ENCODE measurements around the gene TMEM33. TPM values are rescaled to one million over a fixed set of nuclear protein-coding genes. Genes with fewer than 3 reads are reported as not detected.
A peak's percentile ranks its signal among the peaks of the same experiment; 100 is the strongest.
"Not testable (repeated sequence)": the region's sequence is repeated elsewhere in the genome, so short reads cannot be mapped to it uniquely, and the experiment has no call there.

Gene TMEM33
- total RNA-seq, 6 experiments from 2014 or later = 48.7 to 74.4 (median 62.9) TPM

GRCh38 chr4:41913509-41913908, 21.7 kb upstream of the TMEM33 start:
- H3K4me1 Mint-ChIP-seq (ENCODE audit: low read depth) = peaks cover 23% of the 10 kb centered on the region
- no peak for DNase-seq
- H3K27ac Mint-ChIP-seq = no peak overlapping the region
- H3K36me3 Mint-ChIP-seq (ENCODE audit: low read depth) = no peaks in the 10 kb centered on the region
- no peaks in the 10 kb centered on the region for H3K9me3 Mint-ChIP-seq
- H3K4me3 Mint-ChIP-seq = no peak overlapping the region
- peaks cover 2% of the 10 kb centered on the region for H3K27me3 Mint-ChIP-seq (ENCODE audit: insufficient read depth)
- no peak for TF ChIP-seq CTCF (IDR thresholded peaks at IDR 0.05)

- Mint-ChIP-seq H3K9me3 (no peaks in the 10 kb centered on the region; the same call in none of the 2 replicates), H3K4me1 (ENCODE audit: low read depth) (peaks cover 7% of the 10 kb centered on the region), H3K36me3 (ENCODE audit: low read depth) (no peaks in the 10 kb centered on the region), H3K27ac (no peak overlapping the region), H3K4me3 (no peak overlapping the region), H3K27me3 (ENCODE audit: insufficient read depth) (peaks cover 13% of the 10 kb centered on the region)
- DNase-seq = no peak
- TF ChIP-seq CTCF (IDR thresholded peaks at IDR 0.05) = no peak
Observed at GRCh38 chr4:41918278-41918677, 17.0 kb upstream of the TMEM33 start.

GRCh38 chr4:41920416-41920815, 14.8 kb upstream of the TMEM33 start:
- H3K4me1 Mint-ChIP-seq (ENCODE audit: low read depth); H3K4me3 Mint-ChIP-seq; DNase-seq; H3K36me3 Mint-ChIP-seq (ENCODE audit: low read depth); H3K9me3 Mint-ChIP-seq; H3K27ac Mint-ChIP-seq: not testable (repeated sequence)
- H3K27me3 Mint-ChIP-seq (ENCODE audit: insufficient read depth) = peaks cover 14% of the 10 kb centered on the region

GRCh38 chr4:41921476-41921875, 13.8 kb upstream of the TMEM33 start:
- no peak for DNase-seq
- no peak for TF ChIP-seq CTCF (IDR thresholded peaks at IDR 0.05)
- Mint-ChIP-seq H3K9me3 (no peaks in the 10 kb centered on the region; the same call in none of the 2 replicates), H3K27me3 (ENCODE audit: insufficient read depth) (peaks cover 13% of the 10 kb centered on the region), H3K4me3 (no peak overlapping the region), H3K27ac (no peak overlapping the region), H3K4me1 (ENCODE audit: low read depth) (no peaks in the 10 kb centered on the region), H3K36me3 (ENCODE audit: low read depth) (no peaks in the 10 kb centered on the region)

- Mint-ChIP-seq H3K27me3 (ENCODE audit: insufficient read depth) (peaks cover 8% of the 10 kb centered on the region; the same call in 1 of the 2 replicates), H3K36me3 (ENCODE audit: low read depth) (no peaks in the 10 kb centered on the region), H3K9me3 (no peaks in the 10 kb centered on the region), H3K4me1 (ENCODE audit: low read depth) (peaks cover 7% of the 10 kb centered on the region; the same call in 1 of the 2 replicates), H3K4me3 (no peak overlapping the region), H3K27ac (no peak overlapping the region)
- DNase-seq = no peak
- TF ChIP-seq CTCF (IDR thresholded peaks at IDR 0.05) = no peak
Observed at GRCh38 chr4:41927796-41928499, 7.3 kb upstream of the TMEM33 start.

GRCh38 chr4:41930139-41930831, 4.9 kb upstream of the TMEM33 start:
- Mint-ChIP-seq H3K27ac (no peak overlapping the region), H3K4me3 (peak overlapping the region; percentile 73), H3K36me3 (ENCODE audit: low read depth) (peaks cover 1% of the 10 kb centered on the region), H3K4me1 (ENCODE audit: low read depth) (peaks cover 16% of the 10 kb centered on the region), H3K27me3 (ENCODE audit: insufficient read depth) (peaks cover 3% of the 10 kb centered on the region; the same call in 1 of the 2 replicates), H3K9me3 (no peaks in the 10 kb centered on the region)
- no peak for TF ChIP-seq CTCF (IDR thresholded peaks at IDR 0.05)
- no peak for DNase-seq
